T47D (cell line): ENCODE results near the gene TMEM200C.
"Not testable (repeated sequence)": the region's sequence is repeated elsewhere in the genome, so short reads cannot be mapped to it uniquely, and the experiment has no call there.

Experiments used
- DNase-seq, 2 experiments: peaks; one replicate each; pipeline versions ENCODE4 v3.0.0 to v3.0.0-alpha.2; 2011 to 2012; ENCODE audit warnings: low read depth in 1 of 2, low spot score in 1 of 2
- JUND ChIP-seq: IDR thresholded peaks from 2 replicates; pipeline ENCODE4 v1.6.1; 2012; ENCODE audit warnings: low read depth
- in situ Hi-C: cut with HindIII; loops from 2 replicates; pipeline ENCODE4 v1.10.0; 2016; ENCODE audit warnings: low sequenced_read_pairs, low pct_unique_long_range_greater_than_20kb

Gene TMEM200C

DNA sequence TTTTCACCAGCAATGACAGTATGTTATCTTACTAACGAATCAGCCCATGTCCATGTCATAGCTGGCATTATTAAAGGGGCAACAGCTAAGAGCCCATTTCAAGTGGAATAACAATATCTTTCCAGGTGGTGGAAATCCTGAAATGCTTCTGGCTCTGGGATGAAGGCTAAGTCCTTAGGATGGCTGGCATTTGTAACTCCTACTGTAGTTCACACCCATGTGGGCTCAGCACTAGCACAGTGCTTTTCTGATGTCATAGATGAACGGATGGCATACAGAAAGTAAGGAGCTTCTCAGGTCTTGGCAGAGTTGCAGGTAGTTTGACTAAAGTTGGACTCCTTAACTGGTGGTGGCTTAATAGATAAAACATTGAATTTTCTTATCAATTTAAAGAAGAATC lies 10.0 kb downstream of the TMEM200C start:
- DNase-seq = no peak
- in situ Hi-C loops = no loop called here
- TF ChIP-seq JUND = no peak

DNA sequence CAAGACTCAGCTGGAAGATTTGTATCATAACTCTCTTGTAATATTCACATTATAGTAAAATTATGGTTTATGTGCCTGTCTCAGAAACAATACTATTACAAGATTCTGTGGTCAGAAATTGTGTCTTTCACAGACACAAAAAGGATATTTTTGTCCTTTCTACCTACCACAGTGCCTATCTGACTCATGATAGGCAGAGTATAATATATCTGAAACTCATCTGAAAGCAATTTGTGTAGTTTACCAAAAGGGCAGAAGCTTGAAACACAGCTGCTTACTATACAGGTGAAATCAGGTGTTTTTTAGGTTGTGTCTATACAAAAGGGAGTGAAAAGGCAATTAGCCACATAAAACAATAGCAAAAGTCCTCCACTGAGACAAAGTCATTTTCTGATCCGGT lies 10.9 kb downstream of the TMEM200C start:
- no peak for TF ChIP-seq JUND
- no peak for DNase-seq
- in situ Hi-C loops = no loop called here

DNA sequence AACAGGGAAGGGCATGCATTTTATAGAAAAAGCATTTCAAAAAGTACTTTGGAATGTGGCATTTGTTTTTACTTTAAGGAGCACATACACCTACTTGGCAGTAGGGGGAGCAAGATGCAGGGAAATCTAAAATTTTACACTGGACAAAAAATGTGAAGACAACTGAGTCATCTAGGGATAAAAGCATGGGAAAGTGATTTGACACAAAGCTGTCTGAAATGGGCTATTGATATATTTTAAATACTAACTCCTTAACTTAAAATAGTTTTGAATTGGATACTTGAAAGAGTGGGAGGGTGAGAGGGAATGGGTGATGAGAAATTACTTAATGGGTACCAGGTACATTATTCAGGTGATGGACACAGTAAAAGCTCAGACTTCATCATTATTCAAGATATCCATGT lies 15.8 kb downstream of the TMEM200C start:
- in situ Hi-C loops = no loop called here
- TF ChIP-seq JUND = no peak
- DNase-seq = peak in 1 of 2 experiments; percentile 32

DNA sequence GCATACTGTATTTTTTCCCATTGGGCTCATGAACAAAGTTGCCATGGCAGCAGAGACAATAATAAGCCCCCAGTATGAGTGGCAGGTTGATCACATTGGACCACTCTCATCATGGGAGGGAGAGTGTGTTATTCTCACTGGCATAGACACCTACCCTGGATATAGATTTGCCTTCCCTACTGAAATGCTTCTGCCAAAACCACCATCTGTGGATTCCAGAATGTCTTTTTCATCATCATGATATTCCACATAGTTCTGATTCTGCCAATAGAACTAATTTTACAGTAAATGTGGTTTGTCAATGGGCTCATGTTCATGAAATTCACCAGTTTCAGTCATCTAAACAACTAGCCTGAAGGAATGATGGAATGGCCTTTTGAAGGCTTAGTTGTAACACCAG lies 18.4 kb downstream of the TMEM200C start:
- no peak for DNase-seq
- in situ Hi-C loops = no loop called here
- TF ChIP-seq JUND = no peak

DNA sequence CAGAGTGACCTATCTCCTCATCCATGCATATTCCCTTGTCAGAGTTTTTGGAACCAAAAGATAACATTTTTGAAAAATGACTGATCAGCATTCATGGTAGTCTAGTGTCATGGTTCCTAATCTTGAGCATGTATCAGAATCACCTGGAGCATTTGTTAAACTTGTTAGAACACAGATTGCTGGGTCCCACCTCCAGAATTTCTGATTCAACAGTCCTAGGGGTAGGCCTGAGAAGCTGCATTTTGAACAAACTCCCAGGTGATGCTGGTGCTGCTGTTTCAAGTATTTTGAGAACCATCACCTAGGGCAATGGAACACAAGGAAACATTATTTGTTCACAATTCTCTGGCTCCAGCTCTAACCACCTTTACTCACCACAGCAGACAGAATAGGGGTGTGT lies 21.0 kb downstream of the TMEM200C start:
- no peak for DNase-seq
- in situ Hi-C loops = no loop called here
- TF ChIP-seq JUND = no peak

DNA sequence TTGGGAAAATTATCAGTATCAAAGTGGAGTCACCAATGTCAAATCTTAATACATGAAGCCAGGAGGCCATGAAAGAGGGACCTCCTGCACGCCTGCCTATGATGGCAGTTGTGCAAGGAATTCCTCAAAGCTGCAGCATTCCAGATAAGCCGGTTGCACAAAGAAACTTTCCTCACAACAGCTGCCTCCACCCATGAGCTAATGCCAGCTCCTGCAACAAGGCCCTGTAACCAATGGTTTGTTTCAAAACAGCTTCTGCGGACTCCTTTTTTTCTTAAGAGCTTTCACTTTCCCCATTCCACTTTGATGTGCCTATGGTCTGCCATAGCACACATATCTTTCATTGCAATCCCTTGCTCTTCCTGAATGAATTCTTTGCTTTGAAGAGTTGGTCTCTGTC lies 22.4 kb downstream of the TMEM200C start:
- DNase-seq = no peak
- in situ Hi-C loops = no loop called here
- no peak for TF ChIP-seq JUND

DNA sequence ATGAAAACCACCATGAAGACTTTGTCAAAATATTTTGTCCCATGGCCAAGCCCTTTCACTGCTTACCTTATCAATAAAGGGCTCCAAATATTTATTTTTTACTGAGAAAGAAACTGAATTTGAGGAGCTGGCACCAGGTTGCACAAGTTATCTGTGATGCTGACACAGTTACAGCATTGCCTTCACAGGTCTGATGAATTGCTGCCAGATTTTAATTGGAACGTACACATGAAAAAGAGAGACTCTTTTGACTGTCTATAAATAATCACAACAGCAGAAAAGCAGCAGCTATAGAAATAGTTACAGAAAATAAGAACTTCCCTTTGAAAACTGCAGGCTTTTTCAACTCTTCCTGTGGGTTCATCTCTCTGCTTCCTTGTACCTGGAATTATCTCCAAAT lies 23.9 kb downstream of the TMEM200C start:
- no peak for DNase-seq
- in situ Hi-C loops = no loop called here
- no peak for TF ChIP-seq JUND

DNA sequence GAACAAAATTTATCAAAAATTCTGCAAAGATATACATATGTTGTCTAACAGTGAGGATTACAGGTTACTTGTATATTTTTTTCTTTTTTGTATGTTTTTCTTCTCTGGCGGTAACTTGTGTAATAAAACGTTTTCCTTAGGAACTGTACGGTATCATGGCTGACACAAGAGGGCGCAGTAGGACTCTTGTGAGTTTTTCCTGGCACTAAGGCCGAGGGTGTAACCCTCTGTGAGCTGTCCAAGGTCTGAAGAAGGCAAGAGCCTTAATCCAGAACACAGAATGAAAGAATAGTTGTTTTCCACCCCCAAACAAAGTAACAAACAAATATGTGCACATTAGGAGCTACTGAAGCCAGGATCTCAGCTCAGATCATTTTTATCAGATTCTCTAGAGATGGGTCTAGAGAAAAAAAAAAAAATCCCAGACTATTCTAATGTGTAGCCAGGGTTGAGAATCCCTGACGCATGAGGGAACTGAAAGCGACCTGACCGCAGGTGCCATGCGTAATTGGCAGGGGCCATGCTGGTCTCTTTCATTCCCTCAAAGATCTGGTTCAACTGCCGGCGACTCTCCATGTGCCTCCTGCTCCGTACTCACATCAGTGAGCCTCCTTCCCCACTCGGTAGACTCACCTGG lies 27.0 kb downstream of the TMEM200C start:
- in situ Hi-C loops = no loop called here
- TF ChIP-seq JUND = no peak

DNA sequence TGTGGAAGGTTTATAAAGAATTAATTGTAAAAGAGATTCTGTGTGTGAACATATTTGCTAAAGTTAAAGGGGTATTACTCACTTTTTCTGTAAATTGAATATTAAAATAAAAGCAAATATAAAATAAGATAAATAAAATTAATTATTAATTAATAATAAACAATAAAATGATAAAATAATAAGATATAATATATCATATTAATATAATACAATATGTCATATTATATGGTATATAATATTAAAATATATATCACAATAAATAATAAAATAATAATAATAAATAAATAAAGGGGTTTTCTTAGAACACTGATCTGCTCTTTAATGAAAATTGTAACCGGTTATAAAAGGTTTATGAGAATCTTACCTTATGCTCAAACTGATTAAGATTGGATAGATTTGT lies 29.8 kb downstream of the TMEM200C start:
- DNase-seq = no peak
- no peak for TF ChIP-seq JUND
- in situ Hi-C loops = no loop called here

More for the DNA sequence above, 27.0 kb downstream of the TMEM200C start:
- DNase-seq = peak in 1 of 2 experiments; percentile 87

DNA sequence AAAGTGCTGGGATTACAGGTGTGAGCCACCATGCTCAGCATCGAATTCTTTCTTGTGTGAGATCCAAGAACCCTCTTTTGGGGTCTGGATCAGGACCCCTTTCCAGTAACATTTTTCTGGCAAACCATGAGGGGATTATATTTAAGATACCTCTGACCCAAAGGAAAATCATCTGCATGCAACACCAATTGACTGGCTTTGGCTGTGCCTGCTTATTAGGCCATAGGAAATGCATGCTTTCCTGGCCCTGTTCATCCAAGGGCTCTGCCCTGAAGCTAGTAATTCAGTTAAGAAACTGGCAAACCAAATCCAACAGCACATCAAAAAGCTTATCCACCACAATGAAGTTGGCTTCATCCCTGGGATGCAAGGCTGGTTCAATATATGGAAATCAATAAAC lies 33.2 kb downstream of the TMEM200C start:
- in situ Hi-C loops = not testable (repeated sequence)

DNA sequence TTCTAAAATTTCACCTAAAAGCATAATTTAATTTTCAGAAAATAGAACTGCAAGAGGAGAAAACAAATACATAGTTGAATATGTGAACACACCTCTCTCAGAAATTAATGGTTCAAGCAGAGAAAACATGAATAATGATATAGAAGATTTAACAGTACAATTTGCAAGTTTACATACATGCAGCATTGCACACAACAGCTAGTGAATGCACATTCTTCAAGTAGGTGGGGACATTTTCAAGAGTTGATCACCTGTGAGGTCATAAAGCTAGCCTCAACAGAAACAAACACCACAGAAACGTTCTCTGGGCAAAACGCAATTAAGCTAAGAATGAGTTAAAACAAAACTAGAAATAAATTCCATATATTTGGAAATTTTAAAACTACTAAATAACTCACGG lies 38.1 kb downstream of the TMEM200C start:
- TF ChIP-seq JUND = no peak
- in situ Hi-C loops = no loop called here
- DNase-seq = no peak

More for the DNA sequence above, 33.2 kb downstream of the TMEM200C start:
- DNase-seq = not testable (repeated sequence)

DNA sequence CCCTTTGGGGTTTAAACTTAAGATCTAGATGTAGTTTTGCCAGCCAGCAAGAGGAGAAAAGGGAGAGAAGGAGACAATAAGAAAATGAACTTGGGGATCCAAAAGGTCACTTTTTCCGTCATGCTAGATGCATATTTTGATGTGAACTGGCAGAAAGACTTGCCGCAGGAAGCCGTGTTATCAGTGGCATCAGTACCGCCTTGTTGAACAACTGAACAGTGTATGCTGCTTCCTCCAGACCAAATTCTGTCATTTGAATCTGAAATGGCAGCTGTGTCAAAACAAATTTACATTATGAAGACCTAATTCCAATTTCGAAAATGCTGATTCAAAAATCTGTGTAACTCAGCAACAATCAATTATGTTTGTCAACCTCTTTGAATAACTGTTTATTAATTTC lies 42.1 kb downstream of the TMEM200C start:
- no peak for DNase-seq
- in situ Hi-C loops = no loop called here
- TF ChIP-seq JUND = no peak

DNA sequence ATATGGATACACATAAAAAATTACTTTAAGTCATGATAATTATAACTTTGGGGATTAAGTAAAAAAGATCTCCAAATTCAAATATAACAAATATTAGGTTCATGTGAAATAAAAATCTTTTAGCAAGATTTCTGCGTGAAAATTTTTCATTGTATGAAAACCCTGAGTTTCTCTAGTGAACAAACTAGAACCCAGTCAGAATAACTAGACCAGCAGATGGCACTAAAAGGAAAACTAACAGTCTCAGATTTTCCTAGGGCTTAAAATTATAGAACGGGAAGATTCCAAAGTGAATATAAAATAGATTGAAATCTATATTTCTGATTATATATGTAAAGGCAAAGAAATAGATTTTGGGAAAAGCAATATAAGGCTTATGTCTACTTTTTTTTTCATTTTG lies 43.3 kb downstream of the TMEM200C start:
- in situ Hi-C loops = no loop called here
- no peak for DNase-seq
- TF ChIP-seq JUND = no peak

DNA sequence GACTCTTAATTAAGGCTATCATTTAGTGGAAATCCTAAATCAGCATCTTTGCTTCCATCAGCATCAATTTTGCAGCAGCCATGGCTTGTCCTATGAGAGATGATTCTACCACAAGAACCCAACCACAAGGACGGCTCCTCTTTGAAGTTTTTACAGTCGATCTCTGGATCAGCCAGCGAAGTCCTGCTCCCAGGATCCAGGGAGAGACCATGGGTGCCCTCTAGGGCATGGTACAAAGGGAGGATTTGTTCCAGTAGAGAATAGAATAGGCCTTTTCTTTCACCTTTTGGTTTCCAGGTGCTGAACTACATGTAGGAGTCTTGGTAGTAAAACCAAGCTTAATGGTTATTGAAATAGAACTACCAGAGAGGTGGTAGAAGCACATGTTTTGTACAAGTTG lies 52.7 kb downstream of the TMEM200C start:
- in situ Hi-C loops = no loop called here

More for the DNA sequence above, 52.7 kb downstream of the TMEM200C start:
- TF ChIP-seq JUND = no peak
- DNase-seq = no peak
